Peyer's patch (tissue), 4 donors: ENCODE measurements around the gene ATXN1.

Experiments
- CTCF ChIP-seq, 6 experiments: fragments of 450-650 bp in 4 of 6; fragments of 200-600 bp in 2 of 6; sonication (generic) in 1 of 6; IDR thresholded peaks; one replicate each; pipeline ENCODE4 v1.5.1; 2017 to 2019; ENCODE audit warnings: antibody characterized with exemption in 6 of 6, mild to moderate bottlenecking in 3 of 6, moderate library complexity in 1 of 6
- POLR2A ChIP-seq, 2 donors: fragments of 450-650 bp; IDR thresholded peaks; one replicate each; pipeline ENCODE4 v1.5.1; 2017; ENCODE audit warnings: antibody characterized with exemption in 2 of 2, mild to moderate bottlenecking in 2 of 2, moderate library complexity in 2 of 2

- TF ChIP-seq POLR2A (IDR thresholded peaks at IDR 0.05) (no peak), CTCF (IDR thresholded peaks at IDR 0.05) (no peak)
These were observed 400.9 kb downstream of the ATXN1 start for GRCh38 chr6:16360365-16360764.
